ENCODE results near the gene CFTR. TPM values are rescaled to one million over a fixed set of nuclear protein-coding genes. Genes with fewer than 3 reads are reported as not detected.

CFTR gene
- total RNA-seq, 2 experiments from 2014 or later: not detected

GRCh38 chr7:117675497-117676435 is 195.9 kb downstream of the CFTR start:
- H3K9me3 Mint-ChIP-seq (ENCODE audit: low read depth): no peaks in the 10 kb centered on the region
- no peaks in the 10 kb centered on the region for H3K27me3 Mint-ChIP-seq
- ATAC-seq (no peak), DNase-seq (no peak)
- CTCF ChIA-PET: no interaction called here
- H3K36me3 Mint-ChIP-seq: no peaks in the 10 kb centered on the region
- H3K4me3 Mint-ChIP-seq: no peak overlapping the region
- H3K27ac Mint-ChIP-seq: no peak overlapping the region
- no peaks in the 10 kb centered on the region for H3K4me1 Mint-ChIP-seq

DNA sequence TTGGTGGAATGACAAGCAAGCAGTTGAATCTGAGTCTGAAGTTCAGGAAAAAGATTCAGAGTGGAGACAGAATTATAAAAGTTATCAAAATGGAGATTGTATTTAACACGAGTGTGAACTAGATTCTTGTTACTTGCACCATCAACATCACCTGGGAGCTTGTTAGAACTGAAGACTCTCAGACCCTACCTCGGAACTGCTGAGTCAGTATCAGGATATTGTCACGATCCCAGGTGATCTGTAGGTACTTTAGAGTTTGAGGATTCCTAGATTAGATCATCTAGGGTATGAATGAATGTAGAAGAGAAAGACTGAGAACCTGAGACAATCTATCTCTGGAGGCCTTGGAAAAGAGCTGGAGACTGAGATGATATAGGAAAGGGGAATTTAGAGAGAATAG is 199.3 kb downstream of the CFTR start:
- Mint-ChIP-seq H3K9me3 (ENCODE audit: low read depth) (no peaks in the 10 kb centered on the region), H3K27ac (no peak overlapping the region), H3K4me1 (no peaks in the 10 kb centered on the region), H3K36me3 (no peaks in the 10 kb centered on the region), H3K27me3 (no peaks in the 10 kb centered on the region), H3K4me3 (no peak overlapping the region)
- ATAC-seq (no peak), DNase-seq (no peak)
- CTCF ChIA-PET: no interaction called here

DNA sequence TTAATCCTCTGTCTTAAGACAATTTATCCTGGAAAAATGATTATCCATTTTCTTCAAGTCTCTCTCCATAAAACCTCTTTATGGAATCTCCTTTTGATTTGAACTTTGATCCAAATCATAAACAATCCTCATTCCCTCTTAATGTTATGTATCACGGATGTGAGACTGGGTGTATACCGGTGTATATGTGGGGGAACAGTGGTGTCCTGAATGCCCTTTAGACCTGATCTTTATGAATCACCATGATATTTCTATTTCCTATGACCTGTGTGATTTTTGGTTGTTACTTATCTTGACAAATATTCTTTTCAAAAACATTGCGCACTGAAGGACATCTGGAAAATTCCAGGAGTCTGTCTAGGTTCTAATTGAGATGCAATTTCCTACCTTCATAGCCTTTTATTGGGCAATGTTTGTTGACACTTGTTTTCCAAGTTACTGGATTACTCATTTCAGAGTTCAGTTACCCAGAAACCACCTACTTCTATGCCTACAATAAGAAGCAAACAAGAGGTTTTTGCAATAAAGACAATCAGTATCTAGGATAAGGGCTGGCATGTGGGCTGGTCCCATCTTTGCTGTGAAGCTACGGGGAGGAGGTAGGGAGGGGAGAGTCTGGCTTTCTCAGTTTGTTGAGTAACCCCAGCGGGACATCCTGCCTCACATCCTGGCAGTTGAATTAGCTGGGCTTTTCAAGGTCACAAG is 203.0 kb downstream of the CFTR start:
- Mint-ChIP-seq H3K36me3 (no peaks in the 10 kb centered on the region), H3K27ac (no peak overlapping the region), H3K4me1 (no peaks in the 10 kb centered on the region), H3K4me3 (no peak overlapping the region), H3K27me3 (no peaks in the 10 kb centered on the region), H3K9me3 (ENCODE audit: low read depth) (no peaks in the 10 kb centered on the region)
- ATAC-seq (no peak), DNase-seq (no peak)
- CTCF ChIA-PET: no interaction called here

GRCh38 chr7:117683430-117684175 is 203.8 kb downstream of the CFTR start:
- CTCF ChIA-PET: no interaction called here
- ATAC-seq: no peak
- H3K9me3 Mint-ChIP-seq (ENCODE audit: low read depth): no peaks in the 10 kb centered on the region

DNA sequence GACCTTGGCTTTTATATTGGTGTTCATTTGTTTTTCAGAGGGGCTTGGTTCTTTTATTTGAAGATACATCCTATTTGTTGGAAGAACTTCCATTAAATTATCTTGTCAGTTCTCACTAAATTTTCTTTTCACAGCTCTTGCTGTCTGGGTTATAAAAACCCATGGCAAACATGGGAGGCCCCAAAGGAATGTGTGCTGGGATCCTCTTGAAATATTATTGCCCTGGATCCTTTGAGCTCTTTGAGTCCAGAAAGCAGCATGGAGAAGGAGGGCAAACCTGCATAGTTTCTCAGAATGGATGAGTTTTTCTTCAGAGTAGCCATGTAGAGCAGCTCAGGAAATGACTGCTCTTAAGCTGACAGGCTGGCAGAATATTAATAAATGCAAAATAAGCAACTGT is 206.0 kb downstream of the CFTR start:
- Mint-ChIP-seq H3K27ac (no peak overlapping the region), H3K4me3 (no peak overlapping the region), H3K4me1 (no peaks in the 10 kb centered on the region), H3K9me3 (ENCODE audit: low read depth) (no peaks in the 10 kb centered on the region), H3K27me3 (no peaks in the 10 kb centered on the region), H3K36me3 (no peaks in the 10 kb centered on the region)
- ATAC-seq (no peak), DNase-seq (no peak)
- CTCF ChIA-PET: no interaction called here

More at GRCh38 chr7:117683430-117684175, 203.8 kb downstream of the CFTR start:
- Mint-ChIP-seq H3K4me1 (no peaks in the 10 kb centered on the region), H3K27ac (no peak overlapping the region), H3K4me3 (no peak overlapping the region), H3K36me3 (no peaks in the 10 kb centered on the region), H3K27me3 (no peaks in the 10 kb centered on the region)
- DNase-seq: no peak

DNA sequence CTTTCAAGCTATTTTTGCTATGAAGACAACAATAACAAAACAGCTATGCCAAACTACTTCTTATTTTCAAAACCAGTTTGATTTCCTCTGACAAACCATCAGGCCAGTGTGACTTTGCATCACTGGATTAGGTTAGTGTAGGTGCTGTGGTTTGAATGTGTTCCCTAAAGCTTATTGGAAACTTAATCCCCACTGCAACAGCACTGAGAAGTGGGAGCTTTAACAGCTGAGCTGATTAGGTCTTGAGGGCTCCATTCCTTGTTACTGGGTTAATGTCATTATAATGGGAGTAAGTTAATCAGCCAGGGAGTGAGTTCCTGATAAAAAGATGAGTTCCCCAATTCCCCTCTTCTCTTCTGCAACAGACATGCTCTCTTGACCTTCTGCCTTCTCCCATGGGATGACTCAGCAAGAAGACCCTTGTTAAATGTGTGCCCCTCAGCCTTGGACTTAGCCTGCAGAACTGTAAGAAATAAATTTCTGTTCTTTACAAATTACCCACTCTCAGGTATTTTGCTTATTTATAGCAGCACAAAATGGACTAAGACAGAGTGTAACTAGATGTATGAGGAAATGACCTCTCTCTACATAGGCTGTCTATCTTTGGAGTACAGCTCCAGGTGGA is 206.6 kb downstream of the CFTR start:
- H3K9me3 Mint-ChIP-seq (ENCODE audit: low read depth): no peaks in the 10 kb centered on the region

GRCh38 chr7:117688126-117688525 is 208.3 kb downstream of the CFTR start:
- H3K4me3 Mint-ChIP-seq: no peak overlapping the region
- ATAC-seq (no peak), DNase-seq (no peak)
- H3K27me3 Mint-ChIP-seq: no peaks in the 10 kb centered on the region
- no peaks in the 10 kb centered on the region for H3K36me3 Mint-ChIP-seq
- H3K9me3 Mint-ChIP-seq (ENCODE audit: low read depth): no peaks in the 10 kb centered on the region
- no peaks in the 10 kb centered on the region for H3K4me1 Mint-ChIP-seq
- H3K27ac Mint-ChIP-seq: no peak overlapping the region
- CTCF ChIA-PET: interaction anchor here (0.7 kb wide), 1 partner anchor 242 kb away, joined by 3 read pairs; no protein-coding TSS in a partner anchor

More for the DNA sequence above, 206.6 kb downstream of the CFTR start:
- Mint-ChIP-seq H3K36me3 (no peaks in the 10 kb centered on the region), H3K27ac (no peak overlapping the region), H3K4me1 (no peaks in the 10 kb centered on the region), H3K27me3 (no peaks in the 10 kb centered on the region), H3K4me3 (no peak overlapping the region)
- ATAC-seq (no peak), DNase-seq (no peak)
- CTCF ChIA-PET: no interaction called here

GRCh38 chr7:117689406-117689805 is 209.6 kb downstream of the CFTR start:
- ATAC-seq: no peak
- Mint-ChIP-seq H3K36me3 (no peaks in the 10 kb centered on the region), H3K4me3 (no peak overlapping the region), H3K9me3 (ENCODE audit: low read depth) (no peaks in the 10 kb centered on the region), H3K27ac (no peak overlapping the region), H3K4me1 (no peaks in the 10 kb centered on the region), H3K27me3 (no peaks in the 10 kb centered on the region)
- CTCF ChIA-PET: no interaction called here
- no peak for DNase-seq

DNA sequence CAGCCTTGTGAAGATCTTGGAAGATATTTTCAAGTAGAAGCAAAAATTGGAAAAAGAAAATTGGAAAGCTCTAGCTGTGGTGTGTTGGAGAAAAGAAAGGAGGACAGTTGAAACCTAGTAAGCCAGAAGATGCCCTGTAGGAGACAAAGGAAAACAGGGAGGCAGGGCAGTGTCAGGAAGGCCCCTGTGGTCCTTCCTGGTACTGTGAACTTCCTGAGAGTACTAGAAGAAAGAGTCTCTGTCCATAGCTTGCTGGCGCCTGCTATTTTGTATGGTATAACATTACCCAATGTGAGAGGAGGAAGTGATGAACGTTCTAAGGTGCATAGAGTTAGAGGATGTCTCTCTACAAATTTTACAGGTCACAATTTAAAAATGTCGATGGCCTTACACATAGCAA is 210.3 kb downstream of the CFTR start:
- H3K4me3 Mint-ChIP-seq: no peak overlapping the region
- CTCF ChIA-PET: no interaction called here
- DNase-seq: no peak
- H3K4me1 Mint-ChIP-seq: no peaks in the 10 kb centered on the region
- H3K27ac Mint-ChIP-seq: no peak overlapping the region
- no peaks in the 10 kb centered on the region for H3K36me3 Mint-ChIP-seq
- H3K27me3 Mint-ChIP-seq: no peaks in the 10 kb centered on the region
- ATAC-seq: no peak
- no peaks in the 10 kb centered on the region for H3K9me3 Mint-ChIP-seq (ENCODE audit: low read depth)

DNA sequence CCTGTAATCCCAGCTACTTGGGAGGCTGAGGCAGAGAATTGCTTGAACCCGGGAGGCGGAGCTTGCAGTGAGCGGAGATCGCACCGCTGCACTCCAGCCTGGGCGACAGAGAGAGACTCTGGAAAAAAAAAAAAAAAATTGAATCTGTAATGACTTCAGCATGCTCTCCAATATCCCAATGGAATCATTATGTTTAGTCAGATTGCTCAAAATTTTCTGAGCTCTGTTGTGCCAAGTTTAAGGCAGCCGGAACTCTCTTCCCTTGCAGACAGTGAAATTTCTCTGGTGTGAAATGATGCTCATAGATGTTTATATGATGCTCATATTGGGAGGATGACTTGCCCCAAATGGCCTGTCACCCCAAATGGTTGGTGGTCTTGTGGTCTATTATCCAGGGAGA is 212.5 kb downstream of the CFTR start:
- no peak overlapping the region for H3K4me3 Mint-ChIP-seq
- DNase-seq (no peak), ATAC-seq (no peak)
- no peak overlapping the region for H3K27ac Mint-ChIP-seq
- no peaks in the 10 kb centered on the region for H3K36me3 Mint-ChIP-seq
- CTCF ChIA-PET: no interaction called here
- no peaks in the 10 kb centered on the region for H3K27me3 Mint-ChIP-seq
- no peaks in the 10 kb centered on the region for H3K4me1 Mint-ChIP-seq
- no peaks in the 10 kb centered on the region for H3K9me3 Mint-ChIP-seq (ENCODE audit: low read depth)

DNA sequence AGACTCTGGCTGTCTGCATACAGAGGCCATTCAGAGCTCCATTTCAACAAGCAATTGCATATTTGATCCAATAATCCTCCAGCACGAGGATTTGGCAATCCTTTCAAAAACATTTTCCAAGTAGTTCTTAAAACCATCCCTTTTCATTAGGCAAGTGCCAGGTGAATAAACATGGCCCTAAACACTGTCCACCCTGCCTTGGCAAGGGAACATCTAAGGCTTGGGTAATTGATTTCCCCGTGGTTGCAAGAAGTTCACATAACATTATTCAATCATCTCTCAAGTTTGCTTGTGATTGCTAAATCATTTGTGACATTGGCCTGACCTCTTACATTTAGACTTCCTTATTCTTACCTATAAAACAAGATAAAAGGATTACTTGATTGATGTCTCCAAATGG is 218.2 kb downstream of the CFTR start:
- H3K4me3 Mint-ChIP-seq: no peak overlapping the region
- no peak overlapping the region for H3K27ac Mint-ChIP-seq
- no peaks in the 10 kb centered on the region for H3K27me3 Mint-ChIP-seq
- no peaks in the 10 kb centered on the region for H3K4me1 Mint-ChIP-seq
- no peaks in the 10 kb centered on the region for H3K36me3 Mint-ChIP-seq
- CTCF ChIA-PET: no interaction called here
- no peak for DNase-seq
- H3K9me3 Mint-ChIP-seq (ENCODE audit: low read depth): no peaks in the 10 kb centered on the region
- ATAC-seq: no peak

- DNase-seq: no peak
- Mint-ChIP-seq H3K27ac (no peak overlapping the region), H3K27me3 (no peaks in the 10 kb centered on the region), H3K4me3 (no peak overlapping the region), H3K4me1 (no peaks in the 10 kb centered on the region), H3K36me3 (no peaks in the 10 kb centered on the region), H3K9me3 (ENCODE audit: low read depth) (no peaks in the 10 kb centered on the region)
- no peak for ATAC-seq
- CTCF ChIA-PET: no interaction called here
Observed at GRCh38 chr7:117704063-117704462, 224.2 kb downstream of the CFTR start.

GRCh38 chr7:117705630-117706029 is 225.8 kb downstream of the CFTR start:
- Mint-ChIP-seq H3K4me3 (no peak overlapping the region), H3K27me3 (no peaks in the 10 kb centered on the region), H3K9me3 (ENCODE audit: low read depth) (no peaks in the 10 kb centered on the region), H3K4me1 (no peaks in the 10 kb centered on the region), H3K27ac (no peak overlapping the region), H3K36me3 (no peaks in the 10 kb centered on the region)
- DNase-seq (no peak), ATAC-seq (no peak)
- CTCF ChIA-PET: no interaction called here
